Liver (tissue), 9 donors: ENCODE measurements around the gene MED26. TPM values are rescaled to one million over a fixed set of nuclear protein-coding genes. Genes with fewer than 3 reads are reported as not detected.

Experiments used
- DNase-seq: peaks from one replicate; pipeline ENCODE4 v3.0.0-alpha.2; 2017; ENCODE audit warnings: low spot score
- H3K27ac ChIP-seq, 2 donors: one replicate each; pipeline ENCODE4 v1.7.0; 2013; ENCODE audit warnings: inconsistent platforms in 2 of 2, low read length in 2 of 2, control low read depth in 1 of 2, low read depth in 1 of 2, mild to moderate bottlenecking in 1 of 2
- H3K27me3 ChIP-seq, 4 donors: one replicate each; pipeline versions ENCODE4 v1.6.1 to v1.7.0; 2013; ENCODE audit warnings: low read length in 3 of 4, inconsistent platforms in 1 of 4, mild to moderate bottlenecking in 1 of 4, moderate library complexity in 1 of 4; ENCODE audit not compliant: control insufficient read depth in 4 of 4, insufficient read depth in 4 of 4
- H3K36me3 ChIP-seq, 4 donors: one replicate each; pipeline versions ENCODE4 v1.6.1 to v1.7.0; 2013; ENCODE audit warnings: low read length in 3 of 4, mild to moderate bottlenecking in 3 of 4, low read depth in 1 of 4, moderate library complexity in 1 of 4; ENCODE audit not compliant: control insufficient read depth in 4 of 4, insufficient read depth in 3 of 4
- H3K4me1 ChIP-seq, 4 donors: one replicate each; pipeline versions ENCODE4 v1.6.1 to v1.7.0; 2013; ENCODE audit warnings: low read length in 3 of 4, mild to moderate bottlenecking in 3 of 4, moderate library complexity in 1 of 4; ENCODE audit not compliant: control insufficient read depth in 4 of 4, insufficient read depth in 4 of 4
- H3K4me3 ChIP-seq, 3 donors: one replicate each; pipeline versions ENCODE4 v1.6.1 to v1.7.0; 2013; ENCODE audit warnings: low read length in 3 of 3, control low read depth in 1 of 3, low read depth in 1 of 3, mild to moderate bottlenecking in 1 of 3
- H3K9ac ChIP-seq, 2 donors: one replicate each; pipeline ENCODE4 v1.7.0; 2013; ENCODE audit warnings: low read length in 2 of 2, mild to moderate bottlenecking in 2 of 2, moderate library complexity in 2 of 2, control low read depth in 1 of 2, low read depth in 1 of 2
- H3K9me3 ChIP-seq, 4 donors: one replicate each; pipeline versions ENCODE4 v1.6.1 to v1.7.0; 2013; ENCODE audit warnings: low read length in 3 of 4; ENCODE audit not compliant: control insufficient read depth in 4 of 4
- EGR1 ChIP-seq, 2 donors: IDR thresholded peaks; 2 replicates each; pipeline ENCODE4 v1.6.1; 2016 to 2018; ENCODE audit warnings: antibody characterized with exemption in 2 of 2, low read depth in 2 of 2
- FOXA1 ChIP-seq: IDR thresholded peaks from 2 replicates; pipeline ENCODE4 v1.6.1; 2016; ENCODE audit warnings: antibody characterized with exemption
- GABPA ChIP-seq, 2 donors: IDR thresholded peaks in 1 of 2; conservative IDR thresholded peaks in 1 of 2; 2 replicates each; pipeline ENCODE4 v1.6.1; 2016; ENCODE audit warnings: antibody characterized with exemption in 2 of 2, mild to moderate bottlenecking in 1 of 2, moderate library complexity in 1 of 2
- HNF4A ChIP-seq, 2 donors: conservative IDR thresholded peaks; 2 replicates each; pipeline ENCODE4 v1.6.1; 2016; ENCODE audit warnings: antibody characterized with exemption in 2 of 2, mild to moderate bottlenecking in 2 of 2
- HNF4G ChIP-seq: IDR thresholded peaks from 2 replicates; pipeline ENCODE4 v1.6.1; 2016; ENCODE audit warnings: antibody characterized with exemption
- JUND ChIP-seq, 2 donors: IDR thresholded peaks; 2 replicates each; pipeline ENCODE4 v1.6.1; 2016; ENCODE audit warnings: antibody characterized with exemption in 2 of 2
- RAD21 ChIP-seq, 2 donors: IDR thresholded peaks; 2 replicates each; pipeline ENCODE4 v1.6.1; 2016; ENCODE audit warnings: antibody characterized with exemption in 2 of 2, mild to moderate bottlenecking in 2 of 2
- REST ChIP-seq: IDR thresholded peaks from 2 replicates; pipeline ENCODE4 v1.6.1; 2016; ENCODE audit warnings: antibody characterized with exemption, mild to moderate bottlenecking
- RXRA ChIP-seq, 2 donors: IDR thresholded peaks; 2 replicates each; pipeline ENCODE4 v1.6.1; 2017 to 2018; ENCODE audit warnings: antibody characterized with exemption in 2 of 2, mild to moderate bottlenecking in 1 of 2
- SP1 ChIP-seq: IDR thresholded peaks from 2 replicates; pipeline ENCODE4 v1.6.1; 2018; ENCODE audit warnings: antibody characterized with exemption, mild to moderate bottlenecking
- TAF1 ChIP-seq: conservative IDR thresholded peaks from 2 replicates; pipeline ENCODE4 v1.6.1; 2016; ENCODE audit warnings: antibody characterized with exemption, mild to moderate bottlenecking
- ZBTB33 ChIP-seq: IDR thresholded peaks from 2 replicates; pipeline ENCODE4 v1.6.1; 2016; ENCODE audit warnings: antibody characterized with exemption
- whole genome bisulfite sequencing: extraction: QIAGEN DNeasy Blood & Tissue Kit; methylation state at CpG from one replicate; pipeline ENCODE4 v1.1.7; 2013; 5-methylcytosine and 5-hydroxymethylcytosine counted together
- polyA plus RNA-seq, 2 donors: library from polyadenylated mRNA; stranded (reverse) in 1 of 2; unstranded in 1 of 2; fragments of 200-250 nt in 1 of 2; fragments of >200 nt in 1 of 2; fragmentation: Nextera tagmentation in 1 of 2; extraction: Ambion mirVana in 1 of 2; gene quantifications; one replicate each; pipeline versions ENCODE4 v1.2.1 to v1.2.3, GENCODE V29; 2013 to 2015
- total RNA-seq, 2 donors: library from RNA; depleted of rRNA; stranded (reverse); fragments of >200 nt; gene quantifications; one replicate each; pipeline ENCODE4 v1.2.3, GENCODE V29; 2014
- TF ChIP-seq, protein P1 (sequence below): IDR thresholded peaks from 2 replicates; pipeline ENCODE4 v1.6.1; 2016; ENCODE audit warnings: antibody characterized with exemption
- donor health status: healthy.
- donor health status: healthy.
- donor health status: healthy.
- donor health status: healthy.
- donor health status: healthy.

The MED26 gene
- total and polyA plus RNA-seq, 4 donors = 1.5 to 3.8 (median 3.2) TPM

DNA sequence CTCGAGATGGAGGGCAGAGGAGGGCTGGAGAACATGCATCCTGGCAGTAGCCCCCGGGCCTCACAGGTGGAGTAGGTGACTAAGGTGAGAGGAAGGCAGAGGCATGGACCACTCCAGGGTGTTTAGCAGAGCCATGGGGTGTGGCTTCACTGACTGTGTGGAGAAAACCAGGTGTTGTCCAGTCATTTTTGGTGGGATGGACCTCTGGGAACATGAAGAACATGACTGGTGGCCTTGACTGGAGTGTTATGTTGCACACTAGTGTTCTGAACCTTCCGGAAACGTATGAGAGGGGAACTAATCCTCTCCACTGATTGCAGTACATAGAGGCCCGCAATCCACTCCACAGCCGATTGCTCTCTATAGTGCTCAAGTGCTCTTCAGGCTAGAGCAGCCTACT, 16.9 kb downstream of the MED26 start:
- H3K4me3 ChIP-seq = no peak overlapping the region
- H3K4me1 ChIP-seq = peaks cover 0 to 26% (median 11%) of the 10 kb centered on the region in 4 donors
- peak overlapping the region; percentile 41 to 57 for H3K27ac ChIP-seq
- no peak overlapping the region for H3K9ac ChIP-seq
- no peaks in the 10 kb centered on the region for H3K9me3 ChIP-seq
- no peak for DNase-seq
- H3K36me3 ChIP-seq = no peaks in the 10 kb centered on the region
- WGBS = 95% methylated on average over 6 of the region's 6 CpGs
- TF ChIP-seq FOXA1 (no peak), GABPA (IDR thresholded peaks at IDR 0.05 in 1 of 2, conservative IDR thresholded peaks at IDR 0.05 in 1 of 2) (no peak), TAF1 (no peak), HNF4A (conservative IDR thresholded peaks at IDR 0.05) (no peak), REST (no peak)
- TF ChIP-seq, protein P1, sequence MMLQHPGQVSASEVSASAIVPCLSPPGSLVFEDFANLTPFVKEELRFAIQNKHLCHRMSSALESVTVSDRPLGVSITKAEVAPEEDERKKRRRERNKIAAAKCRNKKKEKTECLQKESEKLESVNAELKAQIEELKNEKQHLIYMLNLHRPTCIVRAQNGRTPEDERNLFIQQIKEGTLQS = no peak
- H3K27me3 ChIP-seq = no peaks in the 10 kb centered on the region

- H3K27me3 ChIP-seq = no peaks in the 10 kb centered on the region
- DNase-seq = no peak
- 92% methylated on average over 5 of the region's 5 CpGs for WGBS
- no peaks in the 10 kb centered on the region for H3K9me3 ChIP-seq
- no peak overlapping the region for H3K9ac ChIP-seq
- no peak overlapping the region for H3K27ac ChIP-seq
- H3K4me3 ChIP-seq = no peak overlapping the region
- no peak for TF ChIP-seq EGR1 (IDR thresholded peaks at IDR 0.05; ENCODE audit: low read depth in 2 of 2)
- TF ChIP-seq HNF4G = no peak
- TF ChIP-seq JUND (IDR thresholded peaks at IDR 0.05) = no peak
- TF ChIP-seq, protein P1 = no peak
- peaks cover 4 to 24% (median 14%) of the 10 kb centered on the region in 4 donors for H3K4me1 ChIP-seq
- no peaks in the 10 kb centered on the region for H3K36me3 ChIP-seq
Measured at GRCh38 chr19:16609511-16610200, 18.3 kb downstream of the MED26 start.

DNA sequence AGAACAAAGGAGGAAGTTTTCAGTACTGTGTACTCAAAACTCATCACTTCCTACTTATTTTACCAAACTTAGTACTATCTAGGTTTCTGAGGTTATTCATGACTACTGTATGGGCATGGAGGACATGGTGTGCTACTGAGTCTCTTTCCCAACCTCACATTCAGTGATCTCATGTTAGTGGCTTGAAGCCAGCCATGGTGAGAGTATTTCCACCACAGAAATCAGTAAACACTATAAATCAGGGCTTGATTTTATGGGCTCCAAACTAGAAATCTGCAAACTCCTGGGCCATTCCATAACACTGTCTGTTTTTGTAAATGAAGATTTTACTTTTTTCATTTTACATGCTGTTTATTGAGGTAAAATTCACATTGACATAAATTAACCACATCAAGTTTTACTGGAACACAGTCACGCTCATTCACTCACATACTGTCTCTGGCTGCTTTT, 19.7 kb downstream of the MED26 start:
- H3K4me1 ChIP-seq = peaks cover 4 to 24% (median 14%) of the 10 kb centered on the region in 4 donors
- H3K4me3 ChIP-seq = no peak overlapping the region
- H3K9ac ChIP-seq = no peak overlapping the region
- H3K36me3 ChIP-seq = no peaks in the 10 kb centered on the region
- no peak for DNase-seq
- H3K27ac ChIP-seq = peak overlapping the region; percentile 46 to 57
- H3K9me3 ChIP-seq = no peaks in the 10 kb centered on the region
- no peaks in the 10 kb centered on the region for H3K27me3 ChIP-seq
- 94% methylated on average over 1 of the region's 1 CpG for WGBS
- TF ChIP-seq RXRA (IDR thresholded peaks at IDR 0.05) (peak in 1 of 2 donors; percentile 61), RAD21 (IDR thresholded peaks at IDR 0.05) (peak in 1 of 2 donors; percentile 44), JUND (IDR thresholded peaks at IDR 0.05) (peak in 1 of 2 donors; percentile 79), SP1 (peak; percentile 65), EGR1 (IDR thresholded peaks at IDR 0.05; ENCODE audit: low read depth in 2 of 2) (no peak), REST (no peak), ZBTB33 (no peak), HNF4A (conservative IDR thresholded peaks at IDR 0.05) (peak in 1 of 2 donors; percentile 13)
